GM12878 (cell line): ENCODE measurements around the gene BARX2. TPM values are rescaled to one million over a fixed set of nuclear protein-coding genes. Genes with fewer than 3 reads are reported as not detected.

Experiments used
- BCL11A ChIP-seq: IDR thresholded peaks from 2 replicates; pipeline ENCODE4 v1.6.1; 2011; ENCODE audit warnings: low read depth, low read length
- BRCA1 ChIP-seq: IDR thresholded peaks from 2 replicates; pipeline ENCODE4 v1.6.1; 2011; ENCODE audit warnings: low read depth, low read length, improper control_type of control experiment
- CREB1 ChIP-seq: IDR thresholded peaks from 2 replicates; pipeline ENCODE4 v1.6.1; 2012; ENCODE audit warnings: low read depth, mild to moderate bottlenecking, inconsistent platforms
- ESRRA ChIP-seq: IDR thresholded peaks from 2 replicates; pipeline ENCODE4 v1.6.1; 2012; ENCODE audit warnings: mild to moderate bottlenecking, low read length, improper control_type of control experiment
- HCFC1 ChIP-seq: fragments of 150-350 bp; IDR thresholded peaks from 2 replicates; pipeline ENCODE4 v1.6.1; 2014; ENCODE audit warnings: low read length
- HDAC6 ChIP-seq: fragments of 200-600 bp; sonication (generic); IDR thresholded peaks from one replicate; pipeline ENCODE4 v1.8.0; 2017; ENCODE audit warnings: antibody characterized with exemption; ENCODE audit not compliant: unreplicated experiment
- NFYB ChIP-seq: IDR thresholded peaks from 2 replicates; pipeline ENCODE4 v1.6.1; 2011; ENCODE audit warnings: low read depth, mild to moderate bottlenecking, low read length, improper control_type of control experiment, moderate library complexity; ENCODE audit not compliant: insufficient read depth
- NKRF ChIP-seq: fragments of 450-650 bp; conservative IDR thresholded peaks from 2 replicates; pipeline ENCODE4 v1.6.1; 2017; ENCODE audit warnings: mild to moderate bottlenecking, moderate library complexity
- PAX8 ChIP-seq: fragments of 450-650 bp; IDR thresholded peaks from 2 replicates; pipeline ENCODE4 v1.6.1; 2017; ENCODE audit warnings: mild to moderate bottlenecking, moderate library complexity
- POLR2AphosphoS2 ChIP-seq: IDR thresholded peaks from 2 replicates; pipeline ENCODE4 v1.6.1; 2011; ENCODE audit warnings: low read depth, mild to moderate bottlenecking, low read length, improper control_type of control experiment, moderate library complexity
- REST ChIP-seq: IDR thresholded peaks from 2 replicates; pipeline ENCODE4 v1.6.1; 2012; ENCODE audit warnings: mild to moderate bottlenecking, low read depth, low read length
- SIX5 ChIP-seq: IDR thresholded peaks from 2 replicates; pipeline ENCODE4 v1.6.1; 2011; ENCODE audit warnings: mild to moderate bottlenecking, low read depth, low read length, moderate library complexity; ENCODE audit not compliant: severe bottlenecking
- USF1 ChIP-seq: IDR thresholded peaks from 2 replicates; pipeline ENCODE4 v1.6.1; 2011; ENCODE audit warnings: borderline replicate concordance, low read depth, mild to moderate bottlenecking, moderate library complexity, mixed read lengths, low read length; ENCODE audit not compliant: insufficient read depth; ENCODE audit errors: extremely low read length
- ZBTB40 ChIP-seq: fragments of 450-650 bp; IDR thresholded peaks from 2 replicates; pipeline ENCODE4 v1.6.1; 2016; ENCODE audit warnings: mild to moderate bottlenecking, moderate library complexity, borderline replicate concordance
- ZNF687 ChIP-seq: fragments of 450-650 bp; IDR thresholded peaks from 2 replicates; pipeline ENCODE4 v1.6.1; 2017; ENCODE audit warnings: mild to moderate bottlenecking, moderate library complexity
- polyA plus RNA-seq, 11 experiments: library from polyadenylated mRNA; depleted of rRNA in 4 of 11; unstranded in 6 of 11; stranded (reverse) in 5 of 11; fragments of >200 nt; fragmentation: Nextera tagmentation in 4 of 11; fragmentation: Illumina TruSeq in 1 of 11; extraction: Ambion mirVana in 4 of 11; extraction: Trizol in 1 of 11; gene quantifications; 1 replicate in 1 of 11; 2 replicates in 10 of 11; pipeline versions ENCODE4 v1.2.1 to v1.2.3, GENCODE V29; 2011 to 2016; ENCODE audit warnings: inconsistent platforms in 2 of 11, missing spikeins in 2 of 11, low read depth in 1 of 11
- total RNA-seq, 4 experiments: library from RNA; depleted of rRNA in 3 of 4; stranded (reverse); fragments of >200 nt in 3 of 4; fragmentation: Illumina TruSeq in 1 of 4; extraction: Trizol in 1 of 4; gene quantifications; 2 replicates each; pipeline versions ENCODE4 v1.2.1 to v1.2.3, GENCODE V29; 2013 to 2021

BARX2 gene
- total and polyA plus RNA-seq, 10 of the 15 experiments (the other 5 are each of a cell fraction or from before 2014, with no cell fraction given): 0.07 to 0.84 TPM; not detected in 8

GRCh38 chr11:129391360-129391759 lies 15.7 kb downstream of the BARX2 start (continued):
- TF ChIP-seq REST: no peak
- no peak for TF ChIP-seq SIX5
- no peak for TF ChIP-seq ZNF687
- TF ChIP-seq HDAC6: no peak
- TF ChIP-seq HCFC1: no peak
- no peak for TF ChIP-seq USF1
- TF ChIP-seq ESRRA: no peak
- TF ChIP-seq NKRF: no peak
- no peak for TF ChIP-seq NFYB
- no peak for TF ChIP-seq BCL11A
- no peak for TF ChIP-seq PAX8
- no peak for TF ChIP-seq ZBTB40
- TF ChIP-seq CREB1: no peak
- no peak for TF ChIP-seq POLR2AphosphoS2
- TF ChIP-seq BRCA1: no peak
